GM13976 (cell line): ENCODE measurements around the gene DENND2A.

Experiments
- DNase-seq: peaks from one replicate; pipeline ENCODE4 v3.0.0; 2012; ENCODE audit warnings: low spot score
- CTCF ChIP-seq: IDR thresholded peaks from 2 replicates; pipeline ENCODE4 v1.5.1; 2012; ENCODE audit warnings: borderline replicate concordance, mild to moderate bottlenecking; ENCODE audit not compliant: insufficient read depth; ENCODE audit errors: extremely low read depth, missing control alignments, control extremely low read depth
- in situ Hi-C: fragments of 300-500 bp; cut with MboI; formaldehyde crosslinking; loops from one replicate; pipeline ENCODE4 v1.12.0; 2022; ENCODE audit warnings: low sequenced_read_pairs, mixed read lengths, inconsistent platforms; ENCODE audit not compliant: unreplicated experiment

Gene DENND2A

DNA sequence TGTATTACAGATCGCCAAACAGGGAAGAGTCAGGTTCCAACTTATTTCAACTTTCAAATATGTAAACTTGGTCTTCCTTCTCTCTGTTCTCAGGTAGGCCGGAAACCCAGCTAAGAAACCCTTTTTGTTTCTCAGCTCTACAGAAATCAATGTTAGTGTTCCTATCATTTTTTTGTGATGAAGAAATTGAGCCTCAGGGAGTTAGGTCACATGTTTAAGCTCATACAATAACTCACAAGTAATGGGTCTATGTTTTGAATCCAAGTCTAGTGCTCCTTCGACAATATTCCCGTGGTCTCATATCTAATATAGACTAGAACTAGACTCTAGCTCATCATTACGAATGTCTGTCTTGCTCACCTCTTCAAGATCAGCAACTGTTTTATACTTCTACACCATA lies 22.3 kb downstream of the DENND2A start:
- in situ Hi-C loops = no loop called here
- TF ChIP-seq CTCF = no peak
- DNase-seq = no peak

GRCh38 chr7:140617081-140617480 lies 23.5 kb downstream of the DENND2A start:
- no peak for DNase-seq
- in situ Hi-C loops = no loop called here
- TF ChIP-seq CTCF = no peak

- in situ Hi-C loops = no loop called here
- DNase-seq = no peak
- TF ChIP-seq CTCF = no peak
Observed at GRCh38 chr7:140616328-140616727, 24.3 kb downstream of the DENND2A start.

GRCh38 chr7:140611641-140612040 lies 29.0 kb downstream of the DENND2A start:
- DNase-seq = no peak
- TF ChIP-seq CTCF = no peak
- in situ Hi-C loops = no loop called here

- no peak for DNase-seq
- in situ Hi-C loops = no loop called here
- no peak for TF ChIP-seq CTCF
Observed at GRCh38 chr7:140610204-140611165, 30.1 kb downstream of the DENND2A start.

DNA sequence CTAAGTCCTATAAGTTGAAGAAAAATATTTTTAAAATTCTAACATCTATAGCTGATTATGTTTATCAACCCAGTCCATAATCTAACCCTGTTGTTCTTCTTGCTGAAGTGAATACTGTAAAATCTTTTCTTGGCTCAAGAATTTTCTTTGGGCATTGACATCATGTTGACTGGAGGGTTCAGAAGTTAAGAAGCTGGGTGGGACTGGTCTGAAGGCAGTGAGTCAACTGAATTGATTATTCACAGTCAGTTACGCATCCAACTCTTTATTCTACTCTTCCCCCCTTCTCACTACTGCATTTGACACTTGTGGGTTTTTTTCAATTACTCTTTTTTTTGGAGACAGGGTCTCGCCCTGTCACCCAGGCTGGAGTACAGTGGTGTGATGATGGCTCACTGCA lies 31.0 kb downstream of the DENND2A start:
- no peak for DNase-seq
- no peak for TF ChIP-seq CTCF
- in situ Hi-C loops = no loop called here

- in situ Hi-C loops = no loop called here
- DNase-seq = no peak
- no peak for TF ChIP-seq CTCF
Observed at GRCh38 chr7:140607441-140607989, 33.1 kb downstream of the DENND2A start.
